Mesendoderm (in vitro differentiated cells): Measurements from ENCODE around the gene GAK.

ENCODE experiments used
- DNase-seq: peaks from one replicate; pipeline ENCODE4 v3.0.0; 2013
- H2AK5ac ChIP-seq: 2 replicates; pipeline ENCODE4 v1.6.1; 2013; ENCODE audit warnings: low read length, inconsistent platforms
- H2BK120ac ChIP-seq: 2 replicates; pipeline ENCODE4 v1.6.1; 2013; ENCODE audit warnings: low read depth, mild to moderate bottlenecking, low read length, moderate library complexity, mixed read lengths
- H2BK15ac ChIP-seq: replicated peaks from 2 replicates; pipeline ENCODE4 v1.6.1; 2013; ENCODE audit warnings: low read depth, mild to moderate bottlenecking, moderate library complexity
- H2BK5ac ChIP-seq: 2 replicates; pipeline ENCODE4 v1.6.1; 2013; ENCODE audit warnings: low read length, inconsistent platforms
- H3K18ac ChIP-seq: 2 replicates; pipeline ENCODE4 v1.6.1; 2013; ENCODE audit warnings: mild to moderate bottlenecking, low read length, mixed read lengths
- H3K23ac ChIP-seq: one replicate; pipeline ENCODE4 v1.6.1; 2013; ENCODE audit warnings: low read length
- H3K27ac ChIP-seq: 2 replicates; pipeline ENCODE4 v1.5.1; 2013; ENCODE audit warnings: low read depth, mild to moderate bottlenecking, inconsistent platforms, low read length, moderate library complexity
- H3K27me3 ChIP-seq: 2 replicates; pipeline ENCODE4 v1.6.1; 2013; ENCODE audit warnings: low read length, control low read depth, mild to moderate bottlenecking, inconsistent platforms; ENCODE audit not compliant: insufficient read depth, poor library complexity
- H3K36me3 ChIP-seq: 2 replicates; pipeline ENCODE4 v1.6.1; 2013; ENCODE audit warnings: low read length, inconsistent platforms; ENCODE audit not compliant: control insufficient read depth, insufficient read depth
- H3K4ac ChIP-seq: one replicate; pipeline ENCODE4 v1.6.1; 2013; ENCODE audit warnings: low read depth, mild to moderate bottlenecking, low read length, moderate library complexity
- H3K4me1 ChIP-seq: 2 replicates; pipeline ENCODE4 v1.6.1; 2013; ENCODE audit warnings: low read depth, low read length, inconsistent platforms; ENCODE audit not compliant: control insufficient read depth
- H3K4me2 ChIP-seq: 2 replicates; pipeline ENCODE4 v1.6.1; 2013; ENCODE audit warnings: low read length
- H3K4me3 ChIP-seq: 2 replicates; pipeline ENCODE4 v1.5.1; 2013; ENCODE audit warnings: mild to moderate bottlenecking, low read length
- H3K56ac ChIP-seq: one replicate; pipeline ENCODE4 v1.6.1; 2013; ENCODE audit warnings: low read length
- H3K79me1 ChIP-seq: 2 replicates; pipeline ENCODE4 v1.6.1; 2013; ENCODE audit warnings: low read length, inconsistent platforms
- H3K79me2 ChIP-seq: 2 replicates; pipeline ENCODE4 v1.6.1; 2013; ENCODE audit warnings: mild to moderate bottlenecking, low read length; ENCODE audit not compliant: control insufficient read depth, insufficient read depth
- H3K9ac ChIP-seq: 2 replicates; pipeline ENCODE4 v1.6.1; 2013; ENCODE audit warnings: low read length, inconsistent platforms
- H4K5ac ChIP-seq: one replicate; pipeline ENCODE4 v1.6.1; 2013; ENCODE audit warnings: low read length
- H4K8ac ChIP-seq: one replicate; pipeline ENCODE4 v1.6.1; 2013; ENCODE audit warnings: low read depth, mild to moderate bottlenecking, control low read depth, low read length, moderate library complexity
- WGBS: extraction: QIAGEN DNeasy Blood & Tissue Kit; methylation state at CpG from one replicate; pipeline ENCODE4 v1.1.7; 2013; ENCODE audit warnings: low lambda C conversion rate, missing lambda C conversion rate; ENCODE audit not compliant: insufficient coverage; ENCODE audit errors: extremely low coverage; 5-methylcytosine and 5-hydroxymethylcytosine counted together

GAK gene

GRCh38 chr4:853416-853781 is 78.7 kb downstream of the GAK start:
- Histone ChIP-seq H3K27ac (no peak overlapping the region), H4K8ac (no peak overlapping the region), H2BK15ac (no peak overlapping the region), H3K4me1 (no peaks in the 10 kb centered on the region), H4K5ac (no peak overlapping the region), H3K9ac (no peak overlapping the region), H2BK120ac (no peak overlapping the region), H3K4me2 (no peak overlapping the region), H3K27me3 (no peaks in the 10 kb centered on the region), H3K18ac (no peak overlapping the region), H3K36me3 (peaks cover 6% of the 10 kb centered on the region), H3K79me1 (no peaks in the 10 kb centered on the region), H2BK5ac (no peak overlapping the region), H2AK5ac (no peak overlapping the region), H3K56ac (no peak overlapping the region), H3K23ac (no peak overlapping the region), H3K4ac (no peak overlapping the region), H3K4me3 (no peak overlapping the region), H3K79me2 (no peaks in the 10 kb centered on the region)
- DNase-seq: no peak
- WGBS: no CpG with 5 or more reads among the region's 33 CpGs

DNA sequence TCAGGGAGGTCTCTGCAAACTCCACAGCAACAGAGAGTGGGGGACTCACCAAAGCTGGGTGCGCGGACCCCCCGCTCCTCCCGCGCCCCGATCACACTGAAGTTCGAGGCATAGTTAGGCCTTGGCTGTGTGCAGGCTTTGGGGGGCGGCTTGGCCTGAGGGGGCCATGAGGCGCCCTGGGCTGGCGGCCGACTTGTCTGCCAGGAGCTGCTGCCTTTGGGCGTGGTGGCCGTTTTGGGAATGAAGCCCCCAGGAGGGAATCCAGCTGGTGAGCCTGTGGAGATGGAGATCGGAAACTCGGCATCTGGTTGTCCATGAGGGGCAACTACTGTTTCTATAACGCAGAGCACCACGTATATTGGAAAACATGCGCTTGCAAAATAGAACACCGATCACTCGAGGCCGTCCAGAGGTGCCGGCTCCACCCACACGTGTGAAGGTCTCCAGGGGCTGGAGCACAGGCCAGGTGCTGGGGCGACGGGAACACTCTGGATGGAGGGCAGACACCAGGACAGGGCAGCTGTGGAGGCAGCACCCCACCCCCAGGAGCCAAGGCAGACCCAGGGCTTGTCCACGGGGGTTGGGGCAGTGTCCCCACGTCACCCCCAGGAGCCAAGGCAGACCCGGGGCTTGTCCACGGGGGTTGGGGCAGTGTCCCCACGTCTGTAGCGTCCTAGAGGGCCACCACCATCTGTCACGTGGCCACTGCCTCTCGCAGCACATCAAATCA is 80.2 kb downstream of the GAK start:
- Histone ChIP-seq H3K36me3 (peaks cover 2% of the 10 kb centered on the region), H3K18ac (no peak overlapping the region), H2AK5ac (no peak overlapping the region), H3K23ac (no peak overlapping the region), H3K9ac (no peak overlapping the region), H4K5ac (no peak overlapping the region), H3K27ac (no peak overlapping the region), H3K56ac (no peak overlapping the region), H3K4me1 (no peaks in the 10 kb centered on the region), H3K4me3 (no peak overlapping the region), H4K8ac (no peak overlapping the region), H3K27me3 (no peaks in the 10 kb centered on the region), H3K79me1 (no peaks in the 10 kb centered on the region), H3K4me2 (no peak overlapping the region), H3K79me2 (no peaks in the 10 kb centered on the region), H2BK5ac (no peak overlapping the region), H2BK15ac (no peak overlapping the region), H3K4ac (no peak overlapping the region), H2BK120ac (no peak overlapping the region)
- no CpG with 5 or more reads among the region's 33 CpGs for WGBS
- no peak for DNase-seq

GRCh38 chr4:850323-850945 is 81.7 kb downstream of the GAK start:
- Histone ChIP-seq H3K79me2 (no peaks in the 10 kb centered on the region), H2BK15ac (no peak overlapping the region), H4K5ac (no peak overlapping the region), H3K79me1 (no peaks in the 10 kb centered on the region), H2BK5ac (no peak overlapping the region), H3K56ac (no peak overlapping the region), H2BK120ac (no peak overlapping the region), H2AK5ac (no peak overlapping the region), H3K23ac (no peak overlapping the region), H3K27me3 (no peaks in the 10 kb centered on the region), H3K4me1 (no peaks in the 10 kb centered on the region), H4K8ac (no peak overlapping the region), H3K18ac (no peak overlapping the region), H3K9ac (no peak overlapping the region), H3K4ac (no peak overlapping the region), H3K4me2 (no peak overlapping the region), H3K4me3 (no peak overlapping the region), H3K27ac (no peak overlapping the region), H3K36me3 (peaks cover 2% of the 10 kb centered on the region)
- no peak for DNase-seq
- no CpG with 5 or more reads among the region's 18 CpGs for WGBS

DNA sequence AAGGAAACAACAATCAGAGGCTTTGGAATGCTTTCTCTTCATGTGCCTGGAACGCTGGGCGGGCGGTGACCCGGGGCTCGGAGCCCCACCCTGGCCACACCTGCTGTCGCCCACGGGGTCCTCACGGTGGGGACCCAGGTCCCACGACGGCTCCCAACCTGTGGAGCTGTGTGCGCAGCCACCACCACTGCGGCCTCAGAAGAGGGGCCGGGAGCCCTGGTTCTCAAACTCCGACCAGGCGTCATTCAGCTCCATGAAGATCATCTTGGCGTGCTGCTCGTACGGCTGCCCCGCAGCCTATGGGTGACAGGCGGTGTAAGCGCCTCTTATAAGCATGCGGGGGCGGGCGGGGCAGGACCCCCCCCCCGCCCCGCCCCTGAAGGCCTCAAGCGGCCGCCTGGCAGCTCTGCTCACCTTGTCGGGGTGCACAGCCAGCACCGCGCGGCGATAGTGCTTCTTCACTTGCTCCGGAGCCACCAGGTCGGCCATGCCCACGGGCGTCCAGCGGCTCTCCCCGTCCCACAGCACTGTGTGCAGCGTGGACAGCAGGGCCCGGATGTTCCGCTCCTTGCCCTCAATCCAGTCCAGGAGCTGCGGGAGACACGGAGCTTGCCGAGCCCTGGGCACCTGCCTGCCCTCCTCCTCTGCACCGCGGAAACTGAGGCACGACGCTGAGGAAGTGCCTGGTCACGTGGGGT is 82.5 kb downstream of the GAK start:
- H3K4me2 ChIP-seq: no peak overlapping the region
- H3K79me2 ChIP-seq: no peaks in the 10 kb centered on the region
- H4K5ac ChIP-seq: no peak overlapping the region
- H3K27ac ChIP-seq: no peak overlapping the region
- WGBS: no CpG with 5 or more reads among the region's 50 CpGs
- H2BK5ac ChIP-seq: no peak overlapping the region
- H3K23ac ChIP-seq: no peak overlapping the region
- H4K8ac ChIP-seq: no peak overlapping the region
- DNase-seq: no peak
- H2BK15ac ChIP-seq: no peak overlapping the region
- no peaks in the 10 kb centered on the region for H3K27me3 ChIP-seq
- no peak overlapping the region for H3K4me3 ChIP-seq
- H3K4ac ChIP-seq: no peak overlapping the region
- peaks cover 2% of the 10 kb centered on the region for H3K36me3 ChIP-seq
- no peak overlapping the region for H3K9ac ChIP-seq
- H3K56ac ChIP-seq: no peak overlapping the region
- H3K79me1 ChIP-seq: no peaks in the 10 kb centered on the region
- no peak overlapping the region for H2AK5ac ChIP-seq
- H3K18ac ChIP-seq: no peak overlapping the region
- H3K4me1 ChIP-seq: no peaks in the 10 kb centered on the region
- H2BK120ac ChIP-seq: no peak overlapping the region

DNA sequence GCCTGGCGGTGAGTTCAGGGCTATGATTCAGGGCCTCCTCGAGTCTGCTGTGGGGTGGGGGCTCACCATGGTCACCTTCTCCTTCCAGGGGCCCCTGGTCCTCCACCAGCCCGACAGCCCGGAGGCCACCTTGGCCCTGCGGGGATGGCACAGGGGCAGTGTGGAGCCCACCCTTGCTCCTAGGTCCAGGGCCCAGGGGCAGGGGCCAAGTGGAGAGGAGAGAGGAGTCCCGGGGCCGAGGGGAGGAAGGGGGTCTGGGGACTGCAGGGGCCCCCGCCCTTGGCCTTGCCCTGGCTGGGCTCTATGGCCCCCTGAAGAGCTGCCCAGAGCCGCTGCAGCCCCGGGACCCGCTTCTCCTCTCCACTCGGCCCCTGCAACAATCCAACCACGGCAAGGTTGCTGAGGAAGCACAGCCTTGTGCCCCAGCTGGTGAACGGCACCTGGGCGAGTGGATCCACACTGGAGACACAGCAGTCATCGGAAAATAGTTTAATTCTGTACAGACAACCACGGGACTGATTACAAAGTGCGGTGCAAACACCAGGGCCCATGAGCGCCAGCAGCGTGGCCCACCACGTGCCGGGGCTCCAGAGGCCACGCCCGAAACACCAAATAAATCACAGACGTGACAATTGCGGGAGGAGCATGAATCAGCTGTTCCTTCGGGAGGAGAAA is 83.2 kb downstream of the GAK start:
- DNase-seq: no peak
- H3K56ac ChIP-seq: no peak overlapping the region
- no peak overlapping the region for H2AK5ac ChIP-seq
- H3K27ac ChIP-seq: no peak overlapping the region
- H4K8ac ChIP-seq: no peak overlapping the region
- H3K23ac ChIP-seq: no peak overlapping the region
- no peaks in the 10 kb centered on the region for H3K4me1 ChIP-seq
- H3K27me3 ChIP-seq: no peaks in the 10 kb centered on the region
- no peak overlapping the region for H2BK15ac ChIP-seq
- H3K36me3 ChIP-seq: no peaks in the 10 kb centered on the region
- H3K18ac ChIP-seq: no peak overlapping the region
- H2BK5ac ChIP-seq: no peak overlapping the region
- H3K4me3 ChIP-seq: no peak overlapping the region
- no peak overlapping the region for H4K5ac ChIP-seq
- no peak overlapping the region for H3K4me2 ChIP-seq
- H3K4ac ChIP-seq: no peak overlapping the region
- WGBS: no CpG with 5 or more reads among the region's 27 CpGs
- no peaks in the 10 kb centered on the region for H3K79me1 ChIP-seq
- no peak overlapping the region for H3K9ac ChIP-seq
- no peaks in the 10 kb centered on the region for H3K79me2 ChIP-seq
- no peak overlapping the region for H2BK120ac ChIP-seq
